HG03354 (cell line): ENCODE results near the gene PRKAG2.
"Not testable (repeated sequence)": the region's sequence is repeated elsewhere in the genome, so short reads cannot be mapped to it uniquely, and the experiment has no call there.

Source experiments
- ATAC-seq: cut with Tn5 transposase; IDR thresholded peaks from one replicate; pipeline ENCODE4 v1.9.1; 2021; ENCODE audit warnings: mild to moderate bottlenecking; ENCODE audit not compliant: unreplicated experiment, poor library complexity, severe bottlenecking

The PRKAG2 gene

DNA sequence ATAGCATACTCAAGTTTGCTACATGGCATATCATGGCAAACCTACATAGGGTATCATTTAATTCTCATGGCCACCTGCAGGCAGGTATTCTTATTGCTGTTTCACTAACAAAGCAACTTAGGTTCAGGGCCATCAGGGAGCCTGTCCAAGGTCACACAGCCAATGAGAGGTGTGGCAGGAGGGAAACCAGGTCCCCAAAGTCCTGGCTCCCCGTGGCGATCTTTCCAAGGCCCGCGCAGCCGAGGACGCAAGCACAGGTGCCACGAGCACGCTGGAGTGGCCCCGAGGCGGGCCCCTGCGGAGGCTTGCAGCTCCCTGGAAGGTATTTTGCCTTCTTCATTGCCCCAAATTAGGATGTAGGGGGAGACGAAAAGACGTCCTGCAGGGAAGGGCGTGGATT lies 20.8 kb downstream of the PRKAG2 start:
- ATAC-seq, result no peak

DNA sequence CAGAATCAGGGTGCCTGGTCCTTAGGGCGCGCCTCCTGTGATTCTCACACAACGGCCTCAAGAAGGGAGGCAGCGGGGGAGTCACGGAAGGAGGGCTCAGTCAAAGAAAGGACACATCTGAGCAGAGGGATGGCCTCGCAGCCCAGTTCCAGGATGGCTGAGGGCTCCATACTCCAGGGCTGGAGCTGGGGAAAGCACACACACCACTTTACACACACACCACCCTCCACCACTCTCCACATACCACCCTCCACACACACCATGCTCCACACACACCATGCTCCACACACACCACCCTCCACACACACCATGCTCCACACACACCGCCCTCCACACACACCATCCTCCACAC lies 22.2 kb downstream of the PRKAG2 start:
- ATAC-seq, result no peak

DNA sequence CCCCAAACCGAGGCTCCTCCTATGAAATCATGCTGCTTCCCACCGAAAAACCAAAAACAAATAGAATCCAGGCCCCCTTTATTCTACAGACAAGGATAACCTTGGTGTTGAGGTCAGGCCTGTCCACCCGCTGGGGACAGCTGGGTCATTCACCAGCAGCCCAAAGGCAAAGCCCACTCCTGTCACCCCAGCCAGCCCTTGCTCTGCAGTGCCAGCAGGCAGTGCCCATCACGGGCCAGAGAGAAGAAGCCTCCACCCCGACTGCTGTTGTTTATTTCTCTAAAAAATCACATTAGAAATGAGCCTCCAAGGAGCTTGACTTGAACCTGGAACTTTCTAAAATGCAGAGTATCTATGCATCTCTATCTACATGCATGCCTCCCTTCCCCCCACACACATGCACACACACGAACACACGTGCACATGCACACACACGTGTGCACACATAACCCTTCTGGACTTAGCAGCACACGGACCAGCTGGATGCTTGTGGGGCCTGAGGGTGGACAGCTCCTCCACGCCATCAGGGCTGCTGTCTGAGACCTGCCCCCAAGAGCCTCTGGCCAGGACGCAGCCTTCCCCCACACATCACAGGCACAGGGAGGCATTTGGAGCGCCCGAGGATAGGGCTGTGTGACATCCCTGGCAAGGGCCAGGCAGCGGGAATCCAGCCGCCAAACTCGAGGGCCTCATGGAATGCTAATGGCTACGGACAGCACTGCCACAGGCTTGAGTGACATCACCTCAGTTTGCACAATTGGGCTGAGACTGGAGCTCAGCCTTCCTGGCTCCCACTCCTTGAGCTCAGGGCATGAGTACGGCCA lies 22.8 kb downstream of the PRKAG2 start:
- ATAC-seq, result no peak

DNA sequence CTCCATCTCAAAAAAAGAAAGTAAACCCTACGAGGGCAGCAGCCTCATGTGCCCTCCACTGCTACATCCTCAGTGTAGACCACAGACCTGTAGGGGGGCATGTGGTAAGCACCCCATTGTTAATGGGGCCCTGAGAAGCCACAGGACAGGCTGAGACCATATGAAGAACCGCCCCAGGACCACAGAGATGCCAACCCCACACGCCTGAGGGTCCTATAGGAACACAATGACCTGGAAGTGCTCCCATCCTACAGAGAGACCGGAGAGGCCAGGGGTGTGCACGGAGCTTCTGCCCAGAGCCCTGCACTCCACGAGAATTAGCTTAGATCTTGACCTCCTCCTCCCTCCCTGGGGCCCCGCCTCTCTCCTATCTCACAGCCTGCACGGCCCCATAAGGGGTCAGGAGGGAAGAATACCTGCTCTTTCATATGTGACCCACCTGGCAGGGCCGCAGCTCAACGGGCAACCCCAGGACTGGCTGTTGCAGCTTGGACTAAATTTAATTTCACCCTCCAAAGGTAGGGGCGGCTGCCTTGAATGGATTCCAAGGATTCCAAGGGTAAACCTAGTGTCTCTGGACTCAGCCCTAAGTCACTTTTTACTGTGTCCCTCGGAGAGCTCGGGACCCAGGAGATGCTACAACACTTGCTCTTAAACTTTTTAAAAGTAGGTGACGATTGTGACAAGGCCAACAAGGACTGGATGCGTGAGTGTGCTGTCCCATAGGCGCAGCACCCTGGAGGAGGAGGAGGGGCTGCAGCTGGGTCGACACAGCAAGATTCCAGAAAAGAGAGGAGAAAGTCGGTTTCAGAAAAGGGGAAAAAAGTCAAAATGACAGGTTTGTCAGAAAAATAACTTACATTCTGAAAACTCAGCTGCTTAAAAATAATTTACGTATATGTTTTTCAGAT lies 24.2 kb downstream of the PRKAG2 start:
- ATAC-seq, result no peak

DNA sequence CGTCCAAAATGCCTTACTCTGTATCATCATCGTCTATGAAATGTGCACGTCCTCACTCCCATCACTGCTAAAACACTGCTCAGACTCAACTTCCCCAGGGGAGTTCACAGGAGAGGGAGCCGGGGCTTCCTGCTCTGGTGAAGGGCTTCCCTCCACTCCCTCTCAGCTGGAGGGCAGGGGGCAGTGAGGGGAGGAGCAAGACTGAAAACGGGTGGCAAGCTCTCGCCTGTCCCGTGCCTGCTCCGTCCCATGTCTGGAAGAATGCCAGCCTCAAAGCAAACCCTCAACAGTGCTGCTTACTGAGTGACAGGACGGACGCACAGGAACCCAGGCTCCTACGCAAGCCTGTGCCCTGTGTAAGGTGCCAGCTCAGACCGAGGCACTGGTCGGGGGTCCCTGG lies 25.1 kb downstream of the PRKAG2 start:
- peak; percentile 19 for ATAC-seq

DNA sequence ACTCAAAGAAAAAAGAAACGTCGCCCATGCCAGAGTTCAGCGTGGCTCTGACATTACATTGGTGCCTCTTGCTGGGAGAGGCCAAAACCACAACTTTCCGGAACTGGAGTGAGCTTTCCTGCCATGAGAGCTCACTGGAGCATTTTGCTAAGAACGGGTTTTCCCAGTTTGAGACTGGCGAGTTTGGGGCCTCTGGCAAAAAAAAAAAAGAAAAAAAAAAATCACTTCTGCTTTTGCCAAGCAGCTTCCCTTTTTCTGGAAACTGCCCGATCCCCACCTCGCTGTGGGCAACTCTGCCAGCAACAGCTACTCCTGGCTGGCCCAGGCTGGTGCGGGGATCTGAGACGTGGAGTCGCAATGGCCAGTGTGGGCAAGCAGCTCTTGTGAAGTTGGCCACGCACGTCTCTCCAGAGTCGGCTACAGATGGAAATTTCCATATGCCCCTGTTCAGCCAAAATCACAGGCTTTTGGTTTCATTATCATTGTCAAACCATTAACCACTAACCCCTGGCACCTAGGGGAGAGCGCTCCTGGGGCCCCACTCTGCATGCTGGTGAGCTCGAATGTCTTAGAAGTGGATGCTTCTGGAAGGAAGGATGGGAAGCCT lies 25.7 kb downstream of the PRKAG2 start:
- peak; percentile 69 for ATAC-seq

DNA sequence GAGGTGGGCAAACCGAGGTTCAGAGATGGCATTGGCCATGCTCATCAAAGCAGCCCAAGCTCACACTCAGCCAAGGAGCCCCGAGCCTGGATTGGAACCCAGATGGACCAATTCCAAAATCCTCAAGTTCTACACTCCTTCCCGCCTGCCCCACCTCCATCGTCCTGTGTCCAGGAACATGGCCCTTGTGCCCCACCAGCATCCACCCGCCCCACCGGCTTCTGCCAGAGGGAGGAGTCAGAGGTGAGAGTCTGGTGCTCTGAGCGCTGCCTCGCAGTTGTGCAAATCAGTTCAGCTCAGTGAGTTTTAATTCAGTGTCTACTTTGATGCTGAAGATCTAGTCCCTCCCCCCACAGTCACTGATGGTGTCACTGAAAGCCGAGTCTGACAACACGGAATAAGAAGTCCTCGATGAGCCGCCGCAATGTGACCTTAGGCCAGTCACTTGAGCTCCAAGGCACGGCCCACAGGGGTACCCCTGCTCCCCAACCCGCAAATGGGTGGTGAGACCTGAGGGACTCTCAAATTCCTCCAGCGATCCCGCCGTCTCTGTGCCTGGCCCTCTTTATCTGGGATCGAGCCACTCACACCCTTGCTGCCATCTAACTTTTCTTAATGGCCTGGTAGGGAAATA lies 26.3 kb downstream of the PRKAG2 start:
- no peak for ATAC-seq

DNA sequence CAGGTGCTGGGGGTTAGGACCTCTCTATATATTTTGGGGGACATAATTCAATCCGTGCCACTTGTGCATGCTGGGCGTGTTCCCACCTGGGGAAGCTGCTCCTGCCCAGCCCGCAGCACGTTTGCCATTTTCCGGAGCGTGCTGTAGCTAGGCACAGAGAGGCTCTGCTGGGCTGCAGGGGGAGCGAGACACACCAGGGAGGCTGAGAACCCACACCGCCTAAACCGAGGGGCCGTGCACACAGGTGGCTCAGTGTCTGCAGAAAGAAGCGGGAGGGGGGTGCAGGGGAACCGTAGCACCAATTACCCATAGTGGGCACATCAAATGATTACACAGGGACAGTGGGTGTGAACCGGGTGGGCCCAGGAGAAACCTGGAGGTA lies 27.0 kb downstream of the PRKAG2 start:
- ATAC-seq, result no peak

DNA sequence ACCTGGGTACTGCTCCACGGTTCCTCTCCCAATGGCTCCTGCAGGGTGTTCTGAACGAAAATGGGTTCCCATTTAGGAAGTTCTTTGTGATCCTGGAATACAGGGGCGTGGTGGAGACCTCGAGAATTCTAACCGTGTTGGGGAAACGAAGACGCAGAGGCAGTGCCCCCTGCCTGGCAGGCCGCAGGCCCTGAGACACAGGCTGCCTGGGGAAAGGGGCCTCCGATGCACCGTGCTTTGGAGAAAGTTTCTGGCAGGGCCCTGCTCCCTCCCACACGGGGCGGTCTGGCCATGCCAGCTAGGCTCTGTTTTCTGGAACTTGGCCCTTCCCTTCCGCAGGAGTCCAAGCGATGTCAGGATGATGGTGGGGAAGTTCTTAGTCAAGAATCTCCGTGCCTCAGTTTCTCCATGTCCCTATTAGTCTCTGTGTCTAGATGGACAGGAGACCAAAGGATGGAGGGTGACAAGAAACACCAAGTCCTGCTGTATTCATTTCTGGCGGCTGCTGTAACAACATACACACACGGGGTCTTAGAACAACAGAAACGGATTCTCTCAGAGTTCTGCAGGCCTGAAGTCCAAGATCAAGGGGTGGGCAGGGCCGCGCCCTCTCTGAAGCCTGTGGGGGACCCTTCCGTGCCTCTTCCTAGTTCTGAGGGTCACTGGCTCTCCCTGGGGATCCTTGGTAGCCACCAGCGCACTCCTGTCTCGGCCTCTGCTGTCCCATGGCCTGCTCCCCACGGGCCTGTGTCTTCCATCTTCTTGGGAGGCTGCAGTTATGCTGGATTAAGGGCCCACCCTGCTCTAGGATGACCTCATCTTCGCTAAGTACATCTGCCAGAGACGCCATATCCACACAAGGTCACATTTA lies 27.7 kb downstream of the PRKAG2 start:
- ATAC-seq, result no peak

DNA sequence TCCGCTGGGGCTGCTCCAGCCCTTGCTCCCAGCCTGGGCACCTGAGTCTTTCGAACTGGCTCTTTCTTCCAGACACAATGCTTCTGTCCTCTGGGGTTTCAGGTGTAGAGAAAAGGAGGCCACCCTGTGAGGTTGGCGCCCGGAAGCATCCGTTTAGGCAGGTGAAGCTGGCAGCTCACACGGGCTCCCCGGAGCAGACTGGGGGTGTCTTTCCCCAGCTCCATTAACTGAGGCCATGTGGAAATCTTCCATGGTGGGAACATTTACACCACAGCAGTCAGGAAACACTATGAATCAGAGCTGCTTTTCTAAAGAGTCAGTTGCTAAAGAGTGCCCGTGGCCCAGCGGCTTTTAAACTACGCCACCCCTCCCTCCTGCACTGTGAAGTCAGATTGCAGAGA lies 29.2 kb downstream of the PRKAG2 start:
- no peak for ATAC-seq

DNA sequence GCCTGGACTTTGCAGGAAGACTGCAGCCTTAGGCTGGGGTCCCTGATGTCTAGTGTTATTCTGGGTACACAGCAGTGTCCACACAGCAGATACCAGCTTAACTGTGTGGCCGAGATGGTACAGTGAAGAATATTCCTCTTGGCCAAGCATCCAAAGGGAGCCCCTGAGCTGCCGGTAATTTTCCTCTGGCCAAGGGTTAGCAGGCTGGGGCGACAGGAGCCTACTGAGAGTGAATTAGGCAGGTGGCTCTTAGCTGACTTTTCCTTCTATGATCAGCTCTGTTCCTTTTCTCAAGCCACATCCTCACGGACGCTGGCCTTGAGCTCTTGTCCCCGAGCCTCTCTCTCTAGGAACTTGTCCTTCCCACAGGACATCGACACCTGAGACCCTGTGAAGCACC lies 29.8 kb downstream of the PRKAG2 start:
- no peak for ATAC-seq

DNA sequence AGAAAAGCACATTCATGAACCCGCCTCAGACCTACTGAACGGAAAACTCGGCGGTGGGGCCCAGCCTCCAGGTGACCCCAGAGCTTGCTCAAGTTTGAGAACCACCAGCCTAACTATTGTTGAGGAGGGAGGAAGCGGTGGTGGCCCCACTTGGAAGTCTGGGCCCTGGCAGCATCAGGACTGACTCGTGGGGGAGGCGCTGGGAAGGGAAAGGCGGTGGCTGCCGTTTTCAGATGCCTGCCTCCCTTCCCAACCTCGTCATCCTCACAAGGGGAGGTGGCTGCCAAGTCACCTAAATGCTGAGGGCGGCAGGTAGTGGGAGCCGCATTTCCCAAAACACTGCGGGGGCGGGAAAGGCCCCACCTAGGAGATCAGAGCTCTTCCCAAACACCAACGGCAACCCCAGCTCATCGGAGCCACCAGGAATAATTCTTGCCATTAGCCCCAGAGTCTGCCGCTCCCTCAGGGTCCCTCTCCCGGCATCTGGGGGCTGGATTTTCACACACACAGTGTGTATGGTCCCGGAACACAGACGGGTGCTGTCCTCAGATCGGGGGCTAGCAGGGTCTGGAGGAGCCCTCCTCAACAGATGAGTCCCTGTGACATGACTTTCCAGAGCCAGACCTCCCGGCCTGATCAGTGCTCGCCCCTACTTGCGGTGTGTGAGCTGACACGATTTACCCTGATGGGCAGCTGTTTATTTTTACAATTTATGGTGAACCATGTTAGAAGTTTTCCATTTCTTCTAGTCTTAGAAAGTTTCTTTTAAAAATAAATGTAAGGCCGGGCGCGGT lies 31.3 kb downstream of the PRKAG2 start:
- ATAC-seq, result no peak

DNA sequence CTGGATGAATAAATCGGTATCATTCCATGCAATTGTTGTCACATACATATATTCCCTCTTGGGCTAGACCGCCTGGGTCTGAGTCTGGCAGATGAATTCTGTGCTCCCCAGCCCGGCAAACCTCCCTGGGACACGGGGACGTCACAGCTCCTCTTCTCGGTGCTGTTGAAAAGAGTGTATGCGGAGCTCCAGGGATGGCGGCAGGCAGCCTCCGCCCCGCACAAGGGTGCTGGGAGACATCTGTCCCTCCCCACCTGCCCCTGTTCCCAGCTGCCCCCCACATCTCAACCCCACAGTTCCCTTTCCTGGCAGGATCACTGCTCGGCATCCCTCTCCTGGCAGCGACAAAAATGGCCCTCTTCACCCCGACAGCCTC lies 32.1 kb downstream of the PRKAG2 start:
- ATAC-seq, result no peak

DNA sequence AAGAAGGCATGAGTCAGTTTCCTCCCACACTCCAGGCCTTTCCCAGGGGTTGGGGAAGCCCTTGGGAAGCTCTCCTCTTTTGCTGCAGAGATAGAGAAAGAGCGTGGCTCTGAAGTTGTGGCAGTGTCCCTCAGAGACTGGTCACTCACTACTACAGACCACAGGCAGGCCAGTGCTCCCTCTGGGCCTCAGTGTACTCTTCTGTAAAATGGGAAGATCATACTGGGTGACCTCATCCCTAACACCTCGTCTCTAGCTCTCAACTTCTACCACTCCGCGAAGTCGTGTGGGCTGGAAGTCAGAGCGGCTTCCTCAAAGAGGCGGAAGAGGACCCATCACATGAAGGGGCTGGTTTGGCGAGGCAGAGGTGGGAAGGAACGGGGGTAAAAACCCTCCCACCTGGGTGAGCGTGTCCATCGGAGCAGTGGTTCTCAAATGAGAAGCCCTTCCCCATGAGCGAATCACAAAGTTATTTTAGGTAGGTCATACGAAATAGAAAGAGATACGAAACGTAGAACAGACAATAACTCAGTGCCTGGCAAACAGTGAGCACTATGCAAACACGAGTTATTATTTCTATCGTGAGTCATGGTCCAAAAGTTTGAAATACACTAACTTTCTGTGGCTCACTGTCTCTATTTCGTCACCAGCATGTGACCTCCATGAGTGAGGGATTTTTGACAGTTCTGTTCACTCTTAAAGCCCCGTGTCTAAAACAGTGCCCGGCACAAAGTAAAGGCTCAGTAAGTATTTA lies 32.7 kb downstream of the PRKAG2 start:
- ATAC-seq, result no peak

DNA sequence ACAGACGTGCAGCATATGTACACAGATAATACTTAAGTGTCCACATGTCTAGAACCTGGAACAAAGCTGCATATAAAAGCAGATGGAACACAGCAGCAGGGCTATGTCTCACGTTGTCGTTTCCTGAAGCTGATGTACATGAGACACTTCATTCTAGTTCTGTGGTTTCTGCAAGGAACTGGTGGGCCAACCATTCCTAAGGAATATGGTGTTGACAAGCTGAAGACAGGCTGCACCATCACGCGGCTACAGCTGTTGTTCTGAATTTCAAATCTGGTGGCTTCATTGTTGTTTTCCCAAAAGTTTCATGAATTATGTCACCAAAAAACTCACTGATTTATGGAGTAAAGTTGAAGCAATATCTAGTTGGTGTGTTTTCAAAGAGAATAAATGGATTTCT lies 33.7 kb downstream of the PRKAG2 start:
- ATAC-seq, result no peak

DNA sequence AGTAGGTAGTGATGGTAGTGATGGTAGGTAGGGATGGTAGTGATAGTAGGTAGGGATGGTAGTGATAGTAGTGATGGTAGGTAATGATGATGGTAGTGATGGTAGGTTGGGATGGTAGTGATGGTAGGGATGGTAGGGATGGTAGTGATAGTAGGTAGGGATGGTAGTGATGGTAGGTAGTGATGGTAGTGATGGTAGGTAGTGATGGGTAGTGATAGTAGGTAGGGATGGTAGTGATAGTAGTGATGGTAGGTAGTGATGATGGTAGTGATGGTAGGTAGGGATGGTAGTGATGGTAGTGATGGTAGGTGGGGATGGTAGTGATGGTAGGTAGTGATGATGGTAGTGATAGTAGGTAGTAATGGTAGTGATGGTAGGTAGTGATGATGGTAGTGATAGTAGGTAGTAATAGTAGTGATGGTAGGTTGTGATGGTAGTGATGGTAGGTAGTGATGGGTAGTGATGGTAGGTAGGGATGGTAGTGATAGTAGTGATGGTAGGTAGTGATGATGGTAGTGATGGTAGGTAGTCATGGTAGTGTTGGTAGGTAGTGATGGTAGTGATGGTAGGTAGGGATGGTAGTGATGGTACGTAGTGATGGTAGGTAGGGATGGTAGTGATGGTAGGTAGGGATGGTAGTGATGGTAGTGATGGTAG lies 35.4 kb downstream of the PRKAG2 start:
- not testable (repeated sequence) for ATAC-seq

DNA sequence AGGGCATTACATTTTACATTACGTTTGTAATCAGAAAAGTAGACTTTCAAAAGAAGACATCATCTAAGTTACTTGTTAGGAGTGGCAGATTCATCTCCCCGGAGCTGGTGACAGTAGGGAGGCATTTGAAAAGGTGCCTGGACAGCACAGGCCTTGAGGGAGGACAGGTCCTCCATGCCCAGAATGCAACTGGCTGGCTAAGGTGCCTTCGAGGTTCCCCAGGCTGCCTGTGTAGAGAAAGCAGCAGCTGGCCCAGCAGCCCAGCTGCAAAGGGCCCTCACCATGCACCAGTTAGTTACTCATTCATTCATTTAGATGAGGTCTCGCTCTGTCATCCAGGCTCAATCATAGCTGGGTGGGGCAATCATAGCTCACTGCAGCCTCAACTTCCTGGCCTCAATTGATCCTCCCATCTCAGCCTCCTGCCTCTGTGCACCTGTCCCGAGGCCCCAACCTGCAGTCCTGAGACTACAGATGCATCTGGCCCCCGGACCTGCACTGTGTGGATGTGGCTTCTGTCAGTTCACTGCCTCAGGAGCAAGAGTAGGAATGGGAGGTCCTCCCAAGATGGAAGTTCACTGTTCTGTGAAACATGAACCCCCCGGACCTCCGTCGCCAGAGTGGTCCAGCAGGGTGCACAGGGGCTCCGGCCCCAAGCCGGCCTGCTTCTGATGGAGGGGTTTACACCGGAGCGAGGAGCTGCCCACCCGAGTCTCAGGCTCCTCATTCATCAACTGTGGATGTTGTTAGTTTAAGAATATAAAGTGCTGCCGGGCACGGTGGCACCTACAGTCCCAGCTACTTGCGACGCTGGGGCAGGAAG lies 36.6 kb downstream of the PRKAG2 start:
- no peak for ATAC-seq
